HG03342 (cell line): ENCODE measurements around the gene MFAP3.
"Not testable (repeated sequence)": the region's sequence is repeated elsewhere in the genome, so short reads cannot be mapped to it uniquely, and the experiment has no call there.

Source experiments
- ATAC-seq: cut with Tn5 transposase; IDR thresholded peaks from one replicate; pipeline ENCODE4 v1.9.1; 2021; ENCODE audit warnings: mild to moderate bottlenecking, moderate library complexity; ENCODE audit not compliant: unreplicated experiment

Gene MFAP3

GRCh38 chr5:154049636-154050035 lies 10.9 kb downstream of the MFAP3 start:
- ATAC-seq, result no peak

GRCh38 chr5:154053468-154053867 lies 14.7 kb downstream of the MFAP3 start:
- ATAC-seq, result no peak

- ATAC-seq, result no peak
Measured at GRCh38 chr5:154055201-154055600, 16.4 kb downstream of the MFAP3 start.

GRCh38 chr5:154058055-154059038 lies 19.6 kb downstream of the MFAP3 start:
- ATAC-seq, result peak; percentile 59

GRCh38 chr5:154059039-154059430 lies 20.3 kb downstream of the MFAP3 start:
- no peak for ATAC-seq

- no peak for ATAC-seq
Measured at GRCh38 chr5:154059583-154059982, 20.8 kb downstream of the MFAP3 start.

GRCh38 chr5:154060606-154061005 lies 21.8 kb downstream of the MFAP3 start:
- no peak for ATAC-seq

- no peak for ATAC-seq
Measured at GRCh38 chr5:154063372-154063771, 24.6 kb downstream of the MFAP3 start.

GRCh38 chr5:154065971-154066370 lies 27.2 kb downstream of the MFAP3 start:
- no peak for ATAC-seq

GRCh38 chr5:154069854-154070253 lies 31.1 kb downstream of the MFAP3 start:
- not testable (repeated sequence) for ATAC-seq

GRCh38 chr5:154071799-154072413 lies 33.1 kb downstream of the MFAP3 start:
- no peak for ATAC-seq

GRCh38 chr5:154072414-154073171 lies 33.8 kb downstream of the MFAP3 start:
- peak; percentile 95 for ATAC-seq

GRCh38 chr5:154076240-154076922 lies 37.6 kb downstream of the MFAP3 start:
- no peak for ATAC-seq

GRCh38 chr5:154077696-154078095 lies 38.9 kb downstream of the MFAP3 start:
- ATAC-seq, result no peak

- ATAC-seq, result no peak
Measured at GRCh38 chr5:154078272-154078671, 39.5 kb downstream of the MFAP3 start.

GRCh38 chr5:154081246-154081645 lies 42.5 kb downstream of the MFAP3 start:
- no peak for ATAC-seq

- no peak for ATAC-seq
Measured at GRCh38 chr5:154084062-154084639, 45.4 kb downstream of the MFAP3 start.

GRCh38 chr5:154086146-154086545 lies 47.4 kb downstream of the MFAP3 start:
- ATAC-seq, result no peak

- ATAC-seq, result no peak
Measured at GRCh38 chr5:154086641-154087040, 47.9 kb downstream of the MFAP3 start.

GRCh38 chr5:154087260-154087659 lies 48.5 kb downstream of the MFAP3 start:
- no peak for ATAC-seq
